ENCODE measurements around the gene UBL4B. TPM values are rescaled to one million over a fixed set of nuclear protein-coding genes. Genes with fewer than 3 reads are reported as not detected.

Gene UBL4B, protein sequence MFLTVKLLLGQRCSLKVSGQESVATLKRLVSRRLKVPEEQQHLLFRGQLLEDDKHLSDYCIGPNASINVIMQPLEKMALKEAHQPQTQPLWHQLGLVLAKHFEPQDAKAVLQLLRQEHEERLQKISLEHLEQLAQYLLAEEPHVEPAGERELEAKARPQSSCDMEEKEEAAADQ
- total RNA-seq (not detected in 2 replicates), polyA plus RNA-seq (not detected in 2 replicates), polyA minus RNA-seq (not detected in 2 replicates)
- total RNA-seq (2013): not detected

DNA sequence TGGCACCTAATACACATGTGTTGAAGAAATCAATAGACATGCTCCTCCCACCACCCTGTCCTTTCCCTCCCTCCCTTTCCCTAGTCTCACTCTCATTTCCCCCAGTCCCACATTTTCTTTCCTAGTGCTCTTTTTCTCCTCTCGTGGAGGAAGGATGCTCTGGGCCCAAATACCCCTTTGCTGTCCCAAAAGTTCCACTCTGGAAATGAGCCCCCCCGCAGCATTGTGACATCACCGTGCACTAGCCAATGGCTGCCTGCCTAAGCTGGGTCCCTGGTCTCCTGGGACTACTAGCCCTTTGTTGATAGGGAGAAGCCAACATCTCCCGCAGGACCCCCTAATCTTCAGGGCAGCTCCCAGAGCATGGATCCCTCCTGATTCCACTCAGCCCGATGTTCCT lies at the start of gene UBL4B:
Gene UBL4B, plus strand, starts transcription at position 301 of the 400 bp plus-strand sequence. Its CDS starts 92 bp downstream, at position 393.
- Histone ChIP-seq H3K4me3 (ENCODE audit: control extremely low read depth in 1 of 5, extremely low read depth in 1 of 5, insufficient read depth in 1 of 5, low read depth in 2 of 5, low read length in 4 of 5) (no peak within 1 kb of the TSS), H3K79me2 (ENCODE audit: control insufficient read depth, insufficient read depth, low read length) (no peaks in the 10 kb centered on the region), H3K4me1 (ENCODE audit: control insufficient read depth in 2 of 2, insufficient read depth in 2 of 2, low read length in 2 of 2) (no peaks in the 10 kb centered on the region), H3K36me3 (replicated peaks in 1 of 2; ENCODE audit: control extremely low read depth in 1 of 2, control insufficient read depth in 1 of 2, extremely low read depth in 1 of 2, insufficient read depth in 2 of 2, low read length in 1 of 2) (no peaks in the 10 kb centered on the region), H2AFZ (ENCODE audit: insufficient read depth, low read depth, low read length, poor library complexity, severe bottlenecking) (no peak within 1 kb of the TSS), H4K20me1 (ENCODE audit: control insufficient read depth, insufficient read depth, low read length, poor library complexity, severe bottlenecking) (no peaks in the 10 kb centered on the region), H3K4me2 (replicated peaks; ENCODE audit: low read depth, low read length, poor library complexity, severe bottlenecking) (no peak within 1 kb of the TSS), H3K27ac (ENCODE audit: low read length in 2 of 2) (no peak within 1 kb of the TSS), H3K27me3 (replicated peaks in 1 of 4; ENCODE audit: control extremely low read depth in 1 of 4, control insufficient read depth in 3 of 4, insufficient read depth in 4 of 4, low read length in 3 of 4) (peaks cover 0 to 4% (median 1%) of the 10 kb centered on the region in 4 experiments), H3K9me3 (ENCODE audit: control extremely low read depth in 1 of 3, control insufficient read depth in 2 of 3, insufficient read depth in 1 of 3, low read length in 2 of 3) (no peaks in the 10 kb centered on the region), H3K9ac (ENCODE audit: low read length) (no peak within 1 kb of the TSS)
- H3K9me3 Mint-ChIP-seq (ENCODE audit: insufficient read depth): no peaks in the 10 kb centered on the region
- peaks cover 57% of the 10 kb centered on the region for H3K27me3 Mint-ChIP-seq
- CTCF ChIA-PET: interaction anchor here (0.6 to 2.7 kb wide), 3 partner anchors 8 to 50 kb away, joined by 3 to 10 read pairs (median 3); no protein-coding TSS in a partner anchor
- DNase-seq: no peak
- no peak within 1 kb of the TSS for H3K4me3 Mint-ChIP-seq
- no peak for TF ChIP-seq EZH2 (IDR thresholded peaks at IDR 0.05; ENCODE audit: borderline replicate concordance, insufficient read depth, low read depth, low read length, poor library complexity, severe bottlenecking)
- ATAC-seq (ENCODE audit: low read depth): no peak
- intact Hi-C loops (cut with micrococcal nuclease): no loop called here
- H3K27ac Mint-ChIP-seq: no peak within 1 kb of the TSS
- WGBS (ENCODE audit: insufficient coverage): 95% methylated on average over 5 of the region's 5 CpGs
- no peaks in the 10 kb centered on the region for H3K4me1 Mint-ChIP-seq
- POLR2A ChIA-PET: no interaction called here

- H3K9ac ChIP-seq (ENCODE audit: low read length): no peak overlapping the region
- H3K27ac ChIP-seq (ENCODE audit: low read length in 2 of 2): no peak overlapping the region
- H3K27me3 Mint-ChIP-seq: peaks cover 18% of the 10 kb centered on the region
- peaks cover 4% of the 10 kb centered on the region in 2 donors for H3K4me1 ChIP-seq (ENCODE audit: control insufficient read depth in 2 of 2, insufficient read depth in 2 of 2, low read length in 2 of 2)
- DNase-seq: no peak
- ChIA-PET CTCF (interaction anchor here (0.7 to 1.8 kb wide), 8 partner anchors 8 to 422 kb away, joined by 3 to 8 read pairs (median 3); no protein-coding TSS in a partner anchor), POLR2A (no interaction called here)
- H3K9me3 ChIP-seq (ENCODE audit: control extremely low read depth in 1 of 3, control insufficient read depth in 2 of 3, insufficient read depth in 1 of 3, low read length in 2 of 3): peaks cover 0 to 6% (median 0%) of the 10 kb centered on the region in 3 donors
- H3K4me1 Mint-ChIP-seq: peaks cover 1% of the 10 kb centered on the region
- H3K4me3 ChIP-seq (ENCODE audit: control extremely low read depth in 1 of 5, extremely low read depth in 1 of 5, insufficient read depth in 1 of 5, low read depth in 2 of 5, low read length in 4 of 5): no peak overlapping the region
- intact Hi-C loops (cut with micrococcal nuclease): no loop called here
- no CpG with 5 or more reads among the region's 2 CpGs for WGBS (ENCODE audit: insufficient coverage)
- H3K27ac Mint-ChIP-seq: peak overlapping the region; percentile 18
- H2AFZ ChIP-seq (ENCODE audit: insufficient read depth, low read depth, low read length, poor library complexity, severe bottlenecking): no peak overlapping the region
- H4K20me1 ChIP-seq (ENCODE audit: control insufficient read depth, insufficient read depth, low read length, poor library complexity, severe bottlenecking): peaks cover 17% of the 10 kb centered on the region
- no peak for TF ChIP-seq EZH2 (IDR thresholded peaks at IDR 0.05; ENCODE audit: borderline replicate concordance, insufficient read depth, low read depth, low read length, poor library complexity, severe bottlenecking)
- TF ChIP-seq, protein P1, sequence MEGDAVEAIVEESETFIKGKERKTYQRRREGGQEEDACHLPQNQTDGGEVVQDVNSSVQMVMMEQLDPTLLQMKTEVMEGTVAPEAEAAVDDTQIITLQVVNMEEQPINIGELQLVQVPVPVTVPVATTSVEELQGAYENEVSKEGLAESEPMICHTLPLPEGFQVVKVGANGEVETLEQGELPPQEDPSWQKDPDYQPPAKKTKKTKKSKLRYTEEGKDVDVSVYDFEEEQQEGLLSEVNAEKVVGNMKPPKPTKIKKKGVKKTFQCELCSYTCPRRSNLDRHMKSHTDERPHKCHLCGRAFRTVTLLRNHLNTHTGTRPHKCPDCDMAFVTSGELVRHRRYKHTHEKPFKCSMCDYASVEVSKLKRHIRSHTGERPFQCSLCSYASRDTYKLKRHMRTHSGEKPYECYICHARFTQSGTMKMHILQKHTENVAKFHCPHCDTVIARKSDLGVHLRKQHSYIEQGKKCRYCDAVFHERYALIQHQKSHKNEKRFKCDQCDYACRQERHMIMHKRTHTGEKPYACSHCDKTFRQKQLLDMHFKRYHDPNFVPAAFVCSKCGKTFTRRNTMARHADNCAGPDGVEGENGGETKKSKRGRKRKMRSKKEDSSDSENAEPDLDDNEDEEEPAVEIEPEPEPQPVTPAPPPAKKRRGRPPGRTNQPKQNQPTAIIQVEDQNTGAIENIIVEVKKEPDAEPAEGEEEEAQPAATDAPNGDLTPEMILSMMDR (IDR thresholded peaks at IDR 0.05): no peak
- H3K4me3 Mint-ChIP-seq: no peak overlapping the region
- peaks cover 0 to 11% (median 8%) of the 10 kb centered on the region in 4 experiments for H3K27me3 ChIP-seq (replicated peaks in 1 of 4; ENCODE audit: control extremely low read depth in 1 of 4, control insufficient read depth in 3 of 4, insufficient read depth in 4 of 4, low read length in 3 of 4)
- no peak for ATAC-seq (ENCODE audit: low read depth)
- peaks cover 0 to 15% of the 10 kb centered on the region in 2 experiments for H3K36me3 ChIP-seq (replicated peaks in 1 of 2; ENCODE audit: control extremely low read depth in 1 of 2, control insufficient read depth in 1 of 2, extremely low read depth in 1 of 2, insufficient read depth in 2 of 2, low read length in 1 of 2)
- no peaks in the 10 kb centered on the region for H3K9me3 Mint-ChIP-seq (ENCODE audit: insufficient read depth)
- no peaks in the 10 kb centered on the region for H3K79me2 ChIP-seq (ENCODE audit: control insufficient read depth, insufficient read depth, low read length)
- no peak overlapping the region for H3K4me2 ChIP-seq (replicated peaks; ENCODE audit: low read depth, low read length, poor library complexity, severe bottlenecking)
Observed at GRCh38 chr1:110062612-110063011, 49.6 kb upstream of the UBL4B start.
